Mesenchymal stem cell (in vitro differentiated cells and primary cell): Measurements from ENCODE around the gene FGFBP2.
A peak's percentile ranks its signal among the peaks of the same experiment; 100 is the strongest.

Experiments used
- DNase-seq: peaks from one replicate; pipeline ENCODE4 v3.0.0-alpha.2; 2013
- H2AFZ ChIP-seq: one replicate; pipeline ENCODE4 v1.6.1; 2013; ENCODE audit warnings: low read depth, mild to moderate bottlenecking, control low read depth, inconsistent platforms, low read length, moderate library complexity
- H2AK5ac ChIP-seq: 2 replicates; pipeline ENCODE4 v1.6.1; 2013; ENCODE audit warnings: low read length, moderate library complexity, mild to moderate bottlenecking, inconsistent platforms; ENCODE audit not compliant: severe bottlenecking
- H2BK120ac ChIP-seq: one replicate; pipeline ENCODE4 v1.6.1; 2013; ENCODE audit warnings: low read depth, mild to moderate bottlenecking, inconsistent platforms, low read length, moderate library complexity
- H2BK12ac ChIP-seq, 2 experiments: one replicate each; pipeline ENCODE4 v1.6.1; 2013; ENCODE audit warnings: inconsistent platforms in 2 of 2, low read length in 2 of 2, mild to moderate bottlenecking in 2 of 2, moderate library complexity in 2 of 2, control low read depth in 1 of 2
- H2BK15ac ChIP-seq: one replicate; pipeline ENCODE4 v1.6.1; 2013; ENCODE audit warnings: mild to moderate bottlenecking, low read depth, inconsistent platforms; ENCODE audit not compliant: poor library complexity, severe bottlenecking
- H2BK5ac ChIP-seq: 2 replicates; pipeline ENCODE4 v1.6.1; 2013; ENCODE audit warnings: low read depth, mild to moderate bottlenecking, low read length, control low read depth, inconsistent platforms; ENCODE audit not compliant: poor library complexity, severe bottlenecking
- H3K14ac ChIP-seq, 2 experiments: one replicate each; pipeline ENCODE4 v1.6.1; 2013; ENCODE audit warnings: inconsistent platforms in 2 of 2, low read length in 2 of 2, control low read depth in 1 of 2, mild to moderate bottlenecking in 1 of 2, moderate library complexity in 1 of 2
- H3K18ac ChIP-seq, 2 experiments: one replicate each; pipeline ENCODE4 v1.6.1; 2013; ENCODE audit warnings: inconsistent platforms in 2 of 2, low read length in 2 of 2, control low read depth in 1 of 2, low read depth in 1 of 2, mild to moderate bottlenecking in 1 of 2
- H3K23ac ChIP-seq, 2 experiments: one replicate each; pipeline ENCODE4 v1.6.1; 2013; ENCODE audit warnings: inconsistent platforms in 2 of 2, low read length in 2 of 2, mild to moderate bottlenecking in 2 of 2, moderate library complexity in 2 of 2, control low read depth in 1 of 2
- H3K27ac ChIP-seq: 2 replicates; pipeline ENCODE4 v1.5.1; 2013; ENCODE audit warnings: mild to moderate bottlenecking, moderate library complexity, low read length, control low read depth, inconsistent platforms; ENCODE audit not compliant: poor library complexity, severe bottlenecking
- H3K27me3 ChIP-seq, 2 experiments: 2 replicates each; pipeline versions ENCODE4 v1.6.1 to v1.7.0; 2013; ENCODE audit warnings: low read length in 2 of 2, mild to moderate bottlenecking in 2 of 2, moderate library complexity in 2 of 2, control low read depth in 1 of 2, inconsistent platforms in 1 of 2; ENCODE audit not compliant: control insufficient read depth in 1 of 2, insufficient read depth in 1 of 2
- H3K36me3 ChIP-seq, 2 experiments: 2 replicates each; pipeline versions ENCODE4 v1.6.1 to v1.7.0; 2013; ENCODE audit warnings: low read length in 2 of 2, control low read depth in 1 of 2, inconsistent platforms in 1 of 2, low read depth in 1 of 2, mild to moderate bottlenecking in 1 of 2; ENCODE audit not compliant: insufficient read depth in 2 of 2, control insufficient read depth in 1 of 2
- H3K4ac ChIP-seq, 2 experiments: one replicate each; pipeline ENCODE4 v1.6.1; 2013; ENCODE audit warnings: inconsistent platforms in 2 of 2, low read length in 2 of 2, mild to moderate bottlenecking in 2 of 2, moderate library complexity in 2 of 2, control low read depth in 1 of 2, low read depth in 1 of 2
- H3K4me1 ChIP-seq: 2 replicates; pipeline ENCODE4 v1.6.1; 2013; ENCODE audit warnings: low read depth, low read length, control low read depth; ENCODE audit not compliant: control insufficient read depth, insufficient read depth
- H3K4me2 ChIP-seq: 2 replicates; pipeline ENCODE4 v1.6.1; 2013; ENCODE audit warnings: low read length, mild to moderate bottlenecking, inconsistent platforms; ENCODE audit not compliant: poor library complexity, severe bottlenecking
- H3K4me3 ChIP-seq, 2 experiments: 2 replicates each; pipeline versions ENCODE4 v1.5.1 to v1.7.0; 2013; ENCODE audit warnings: low read length in 2 of 2, mild to moderate bottlenecking in 2 of 2, control low read depth in 1 of 2, low read depth in 1 of 2; ENCODE audit not compliant: insufficient read depth in 1 of 2
- H3K79me1 ChIP-seq: replicated peaks from 2 replicates; pipeline ENCODE4 v1.6.1; 2013; ENCODE audit warnings: mild to moderate bottlenecking, control low read depth, low read length, inconsistent platforms; ENCODE audit not compliant: poor library complexity, severe bottlenecking
- H3K9ac ChIP-seq: 2 replicates; pipeline ENCODE4 v1.7.0; 2013; ENCODE audit warnings: mild to moderate bottlenecking, low read length, moderate library complexity
- H3K9me3 ChIP-seq: 2 replicates; pipeline ENCODE4 v1.7.0; 2013; ENCODE audit warnings: mild to moderate bottlenecking, low read length; ENCODE audit not compliant: control insufficient read depth
- H4K8ac ChIP-seq: one replicate; pipeline ENCODE4 v1.6.1; 2013; ENCODE audit warnings: inconsistent platforms, mild to moderate bottlenecking, low read length, moderate library complexity
- H4K91ac ChIP-seq: one replicate; pipeline ENCODE4 v1.6.1; 2013; ENCODE audit warnings: mild to moderate bottlenecking, low read length, inconsistent platforms
- WGBS: methylation state at CpG from one replicate; pipeline ENCODE4 v1.1.7; 2013; ENCODE audit warnings: mixed read lengths; 5-methylcytosine and 5-hydroxymethylcytosine counted together

The FGFBP2 gene

DNA sequence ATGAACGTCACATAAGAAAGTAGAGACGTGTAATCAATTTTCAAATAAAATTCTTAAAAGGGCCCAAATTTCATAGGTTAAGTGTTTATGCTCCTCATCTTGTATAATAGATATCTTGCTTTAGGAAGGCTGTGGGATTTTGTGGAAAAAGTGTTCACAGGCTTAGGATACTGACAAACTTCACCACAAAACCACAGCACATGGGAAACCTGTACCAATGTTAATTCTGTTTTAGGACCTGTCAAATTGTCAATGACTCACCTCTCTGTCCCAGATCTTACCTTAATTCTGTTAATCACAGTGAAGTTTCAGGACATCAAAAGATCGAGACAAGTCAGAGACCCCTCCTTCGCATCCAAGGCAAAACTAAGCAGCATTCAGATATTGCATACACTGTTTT is 48.7 kb downstream of the FGFBP2 start:
- no peak overlapping the region for H2BK15ac ChIP-seq
- no peak overlapping the region for H3K9ac ChIP-seq
- peak; percentile 14 for DNase-seq
- H3K9me3 ChIP-seq = no peaks in the 10 kb centered on the region
- H3K4me3 ChIP-seq = no peak overlapping the region
- H3K79me1 ChIP-seq = no peaks in the 10 kb centered on the region
- peak overlapping the region; percentile 70 for H3K27ac ChIP-seq
- H2BK120ac ChIP-seq = no peak overlapping the region
- H3K14ac ChIP-seq = no peak overlapping the region
- H3K23ac ChIP-seq = no peak overlapping the region
- H3K4me2 ChIP-seq = no peak overlapping the region
- H4K8ac ChIP-seq = no peak overlapping the region
- no peak overlapping the region for H4K91ac ChIP-seq
- WGBS = 100% methylated on average over 2 of the region's 4 CpGs
- H2AK5ac ChIP-seq = no peak overlapping the region
- no peak overlapping the region for H2AFZ ChIP-seq
- peaks cover 3% of the 10 kb centered on the region for H3K4me1 ChIP-seq
- no peak overlapping the region for H3K4ac ChIP-seq
- H3K18ac ChIP-seq = no peak overlapping the region
- H3K36me3 ChIP-seq = no peaks in the 10 kb centered on the region
- H2BK5ac ChIP-seq = no peak overlapping the region
- H3K27me3 ChIP-seq = no peaks in the 10 kb centered on the region
- no peak overlapping the region for H2BK12ac ChIP-seq

DNA sequence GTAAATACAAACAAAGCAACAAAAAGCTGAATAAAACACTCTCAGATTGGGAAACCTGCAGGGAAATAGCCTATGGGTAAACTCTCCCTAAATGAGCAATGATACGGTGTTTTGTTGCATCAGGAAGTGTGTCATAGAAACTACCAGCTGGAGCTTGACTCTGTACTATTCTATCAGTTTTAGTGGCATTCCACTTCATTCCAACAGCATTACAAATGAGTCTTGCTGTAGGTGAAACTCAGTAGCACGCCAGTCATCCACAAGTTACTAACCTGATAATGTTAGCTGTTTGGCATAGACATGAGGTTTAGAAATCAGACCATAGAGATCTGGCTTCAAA is 49.4 kb downstream of the FGFBP2 start:
- Histone ChIP-seq H2BK12ac (no peak overlapping the region), H3K79me1 (no peaks in the 10 kb centered on the region), H3K4me3 (no peak overlapping the region), H3K27ac (peak overlapping the region; percentile 98), H4K91ac (no peak overlapping the region), H3K9ac (peak overlapping the region; percentile 20), H3K27me3 (no peaks in the 10 kb centered on the region), H3K4ac (no peak overlapping the region), H3K23ac (no peak overlapping the region), H3K4me2 (no peak overlapping the region), H3K14ac (no peak overlapping the region), H2BK120ac (no peak overlapping the region), H3K36me3 (no peaks in the 10 kb centered on the region), H3K9me3 (no peaks in the 10 kb centered on the region), H2AFZ (no peak overlapping the region), H2BK5ac (peak overlapping the region; percentile 63), H3K4me1 (peaks cover 3% of the 10 kb centered on the region), H2BK15ac (no peak overlapping the region), H4K8ac (no peak overlapping the region), H3K18ac (no peak overlapping the region), H2AK5ac (no peak overlapping the region)
- 0% methylated on average over 2 of the region's 2 CpGs for WGBS
- DNase-seq = peak; percentile 85

DNA sequence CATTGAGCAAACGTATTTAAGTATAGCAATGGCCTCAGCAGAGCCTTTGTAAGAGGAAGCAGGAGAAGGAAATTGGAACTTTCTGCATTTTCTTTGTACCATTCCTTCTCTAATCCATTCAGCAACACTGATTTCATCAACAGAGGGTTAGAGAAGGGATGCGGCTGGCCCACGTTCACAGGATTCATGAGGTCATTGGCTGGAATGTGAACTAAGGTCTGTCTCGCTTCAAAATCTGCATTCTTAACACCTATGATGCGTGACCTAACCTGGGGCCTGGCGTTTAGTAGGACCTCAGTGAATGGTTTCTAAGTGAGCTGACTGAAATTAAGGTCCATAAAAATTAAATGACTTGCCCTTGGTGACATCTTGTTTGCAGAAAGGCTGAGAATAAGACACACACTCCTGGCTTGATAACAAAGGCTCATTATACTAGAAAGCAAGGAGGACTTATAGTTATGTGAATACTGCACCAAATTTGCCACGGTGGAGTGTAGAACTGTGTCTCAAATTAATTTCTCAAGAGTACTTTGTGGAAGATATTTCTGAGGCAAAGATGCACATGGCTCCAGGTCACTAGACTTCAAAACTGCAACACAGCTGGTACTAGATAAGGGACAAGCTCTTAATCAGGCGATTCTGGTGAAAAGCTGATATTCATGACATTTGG is 49.9 kb downstream of the FGFBP2 start:
- Histone ChIP-seq H2BK120ac (no peak overlapping the region), H3K36me3 (no peaks in the 10 kb centered on the region), H2AFZ (no peak overlapping the region), H3K14ac (no peak overlapping the region), H3K27me3 (no peaks in the 10 kb centered on the region), H3K23ac (no peak overlapping the region), H3K18ac (no peak overlapping the region), H2AK5ac (peak overlapping the region; percentile 84), H3K79me1 (no peaks in the 10 kb centered on the region), H4K8ac (no peak overlapping the region), H3K9me3 (no peaks in the 10 kb centered on the region), H2BK12ac (no peak overlapping the region), H3K4me2 (no peak overlapping the region), H3K4me1 (peaks cover 3% of the 10 kb centered on the region), H2BK15ac (no peak overlapping the region), H3K4me3 (no peak overlapping the region), H3K4ac (no peak overlapping the region), H4K91ac (no peak overlapping the region), H2BK5ac (peak overlapping the region; percentile 84), H3K27ac (peak overlapping the region; percentile 98), H3K9ac (peak overlapping the region; percentile 20)
- peak; percentile 22 for DNase-seq
- 66% methylated on average over 8 of the region's 8 CpGs for WGBS

DNA sequence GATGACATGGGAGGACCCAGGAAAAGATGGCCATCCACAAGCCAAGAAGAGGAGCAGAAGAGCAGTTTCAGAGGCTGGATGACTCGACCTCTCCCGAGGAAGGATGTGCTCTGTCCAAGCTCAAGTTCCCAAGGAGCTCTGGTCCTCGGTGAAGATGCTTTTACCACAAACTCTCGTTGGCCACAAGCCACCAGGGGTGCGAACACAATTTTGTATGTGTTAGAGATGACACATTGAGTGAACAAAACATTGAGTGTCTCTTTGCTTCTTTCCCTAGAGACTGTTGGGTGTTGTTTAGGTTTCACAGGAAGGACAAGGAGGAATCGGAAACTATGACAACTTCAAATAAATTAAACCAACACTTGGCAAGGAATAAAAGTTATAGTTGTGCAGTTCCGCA is 50.7 kb downstream of the FGFBP2 start:
- Histone ChIP-seq H3K4me1 (peaks cover 3% of the 10 kb centered on the region), H3K23ac (no peak overlapping the region), H3K18ac (no peak overlapping the region), H2BK120ac (no peak overlapping the region), H2BK12ac (no peak overlapping the region), H3K9me3 (no peaks in the 10 kb centered on the region), H3K14ac (no peak overlapping the region), H4K91ac (no peak overlapping the region), H3K9ac (no peak overlapping the region), H3K4ac (no peak overlapping the region), H2AK5ac (peak overlapping the region; percentile 21), H3K4me3 (no peak overlapping the region), H2BK5ac (no peak overlapping the region), H3K27ac (peak overlapping the region; percentile 98), H3K79me1 (no peaks in the 10 kb centered on the region), H3K27me3 (no peaks in the 10 kb centered on the region), H3K4me2 (no peak overlapping the region), H2BK15ac (no peak overlapping the region), H2AFZ (no peak overlapping the region), H3K36me3 (no peaks in the 10 kb centered on the region), H4K8ac (no peak overlapping the region)
- WGBS = 70% methylated on average over 6 of the region's 7 CpGs
- DNase-seq = peak; percentile 15
